PC-3 (cell line): ENCODE measurements around the gene CYP4F2. TPM values are rescaled to one million over a fixed set of nuclear protein-coding genes. Genes with fewer than 3 reads are reported as not detected.

Experiments
- ATAC-seq: fragments of 200-7000 bp; cut with Tn5 transposase; 2 replicates; pipeline ENCODE4 v1.9.1; 2020; ENCODE audit warnings: mild to moderate bottlenecking, moderate library complexity
- BruUV-seq: library from RNA; stranded (reverse); fragments of 400-500 nt; replicated peaks from 2 replicates; lab custom pipeline; 2021; lab: Mats Ljungman, UMichigan
- CTCF ChIA-PET: fragments of 300-600 bp; sonication (Branson Sonifier 250); formaldehyde crosslinking; loops from one replicate; lab custom pipeline; 2022; ENCODE audit warnings: antibody characterized with exemption; lab: Charles Lee
- POLR2A ChIA-PET: fragments of 300-600 bp; sonication (Branson Sonifier 250); formaldehyde crosslinking; loops from one replicate; lab custom pipeline; 2022; ENCODE audit warnings: antibody characterized with exemption; ENCODE audit not compliant: unreplicated experiment; lab: Charles Lee
- DNase-seq: peaks from one replicate; pipeline ENCODE4 v3.0.0-alpha.2; 2015
- H2AFZ ChIP-seq: fragments of 300-600 bp; sonication (generic); 2 replicates; pipeline ENCODE4 v1.6.0; 2016; ENCODE audit warnings: antibody characterized with exemption, low read length
- H3F3A ChIP-seq: fragments of 300-600 bp; sonication (generic); one replicate; pipeline ENCODE4 v1.6.0; 2017; ENCODE audit warnings: antibody characterized with exemption, low read length, control low read depth, mild to moderate bottlenecking; ENCODE audit not compliant: unreplicated experiment
- H3K27ac ChIP-seq: fragments of 300-600 bp; sonication (generic); 2 replicates; pipeline ENCODE4 v1.5.1; 2016; ENCODE audit warnings: mild to moderate bottlenecking, low read length
- H3K27me3 ChIP-seq: fragments of 300-600 bp; sonication (generic); 2 replicates; pipeline ENCODE4 v1.6.1; 2016; ENCODE audit warnings: low read length, mixed read lengths
- H3K36me3 ChIP-seq: fragments of 300-600 bp; sonication (generic); 2 replicates; pipeline ENCODE4 v1.6.1; 2016; ENCODE audit warnings: low read depth, mixed run types, low read length, mixed read lengths
- H3K4me1 ChIP-seq: fragments of 300-600 bp; sonication (generic); 2 replicates; pipeline ENCODE4 v1.5.1; 2016; ENCODE audit warnings: low read length; ENCODE audit not compliant: insufficient read depth
- H3K4me2 ChIP-seq: fragments of 300-600 bp; sonication (generic); 2 replicates; pipeline ENCODE4 v1.6.0; 2016; ENCODE audit warnings: low read length
- H3K4me3 ChIP-seq: fragments of 300-600 bp; sonication (generic); 2 replicates; pipeline ENCODE4 v1.5.1; 2016; ENCODE audit warnings: mild to moderate bottlenecking, low read length, mixed read lengths
- H3K79me2 ChIP-seq: fragments of 300-600 bp; sonication (generic); 2 replicates; pipeline ENCODE4 v1.6.1; 2017; ENCODE audit warnings: low read length, mixed read lengths
- H3K9ac ChIP-seq: fragments of 300-600 bp; sonication (generic); 2 replicates; pipeline ENCODE4 v1.6.0; 2016; ENCODE audit warnings: mild to moderate bottlenecking, low read length
- H3K9me2 ChIP-seq: fragments of 300-600 bp; sonication (generic); replicated peaks from 2 replicates; pipeline ENCODE4 v1.6.1; 2016; ENCODE audit warnings: mixed run types, low read length, mixed read lengths
- H3K9me3 ChIP-seq: fragments of 300-600 bp; sonication (generic); 2 replicates; pipeline ENCODE4 v1.6.1; 2016; ENCODE audit warnings: low read length, mixed read lengths
- H4K20me1 ChIP-seq: fragments of 300-600 bp; sonication (generic); 2 replicates; pipeline ENCODE4 v1.6.1; 2016; ENCODE audit warnings: low read length, mixed read lengths
- EZH2 ChIP-seq: fragments of 300-600 bp; sonication (generic); IDR thresholded peaks from one replicate; pipeline ENCODE4 v1.6.1; 2017; ENCODE audit warnings: antibody characterized with exemption, mild to moderate bottlenecking, low read length; ENCODE audit not compliant: unreplicated experiment
- EZH2phosphoT487 ChIP-seq: fragments of 300-600 bp; sonication (generic); IDR thresholded peaks from 2 replicates; pipeline ENCODE4 v1.6.1; 2018; ENCODE audit warnings: mild to moderate bottlenecking, antibody characterized with exemption, low read length, borderline replicate concordance
- intact Hi-C: fragments of 100-400 bp; cut with micrococcal nuclease; formaldehyde crosslinking; loops from 2 replicates; pipeline ENCODE4 v1.9.0; 2023
- total RNA-seq: library from RNA; depleted of rRNA; stranded (reverse); fragments of >200 nt; gene quantifications from 2 replicates; pipeline ENCODE4 v1.2.3, GENCODE V29; 2014
- TF ChIP-seq, protein P1 (sequence below): fragments of 300-600 bp; sonication (generic); conservative IDR thresholded peaks from 2 replicates; pipeline ENCODE4 v1.5.1; 2017; ENCODE audit warnings: antibody characterized with exemption, low read depth, mild to moderate bottlenecking, low read length

CYP4F2 gene
- total RNA-seq, 1 experiment from 2014 or later = not detected

DNA sequence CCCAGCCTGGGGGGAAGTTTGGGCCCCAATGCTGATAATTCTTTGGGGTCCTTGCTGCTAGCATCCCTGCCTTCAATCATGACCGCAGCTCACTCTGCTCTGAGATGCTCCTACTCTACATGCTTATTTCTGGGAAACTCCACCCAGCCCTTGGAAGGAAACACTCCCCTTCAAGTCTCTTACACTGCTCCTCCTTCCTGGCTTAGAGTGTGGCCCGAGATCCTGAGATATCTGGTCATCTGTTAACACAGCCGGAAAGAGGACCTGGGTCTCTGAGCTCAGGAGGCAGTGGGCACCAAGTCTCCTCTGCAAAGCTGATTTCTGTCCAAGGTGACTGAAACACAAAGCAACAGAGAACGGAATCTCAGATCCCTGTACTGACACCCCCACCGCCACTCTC is 33.0 kb downstream of the CYP4F2 start:
- H3K9me2 ChIP-seq = no peaks in the 10 kb centered on the region
- no peaks in the 10 kb centered on the region for H3F3A ChIP-seq
- no peak overlapping the region for H3K9ac ChIP-seq
- CTCF ChIA-PET = no interaction called here
- no peaks in the 10 kb centered on the region for H3K79me2 ChIP-seq
- H3K9me3 ChIP-seq = no peaks in the 10 kb centered on the region
- DNase-seq (no peak), ATAC-seq (no peak)
- TF ChIP-seq EZH2phosphoT487 (no peak), EZH2 (no peak)
- TF ChIP-seq, protein P1, sequence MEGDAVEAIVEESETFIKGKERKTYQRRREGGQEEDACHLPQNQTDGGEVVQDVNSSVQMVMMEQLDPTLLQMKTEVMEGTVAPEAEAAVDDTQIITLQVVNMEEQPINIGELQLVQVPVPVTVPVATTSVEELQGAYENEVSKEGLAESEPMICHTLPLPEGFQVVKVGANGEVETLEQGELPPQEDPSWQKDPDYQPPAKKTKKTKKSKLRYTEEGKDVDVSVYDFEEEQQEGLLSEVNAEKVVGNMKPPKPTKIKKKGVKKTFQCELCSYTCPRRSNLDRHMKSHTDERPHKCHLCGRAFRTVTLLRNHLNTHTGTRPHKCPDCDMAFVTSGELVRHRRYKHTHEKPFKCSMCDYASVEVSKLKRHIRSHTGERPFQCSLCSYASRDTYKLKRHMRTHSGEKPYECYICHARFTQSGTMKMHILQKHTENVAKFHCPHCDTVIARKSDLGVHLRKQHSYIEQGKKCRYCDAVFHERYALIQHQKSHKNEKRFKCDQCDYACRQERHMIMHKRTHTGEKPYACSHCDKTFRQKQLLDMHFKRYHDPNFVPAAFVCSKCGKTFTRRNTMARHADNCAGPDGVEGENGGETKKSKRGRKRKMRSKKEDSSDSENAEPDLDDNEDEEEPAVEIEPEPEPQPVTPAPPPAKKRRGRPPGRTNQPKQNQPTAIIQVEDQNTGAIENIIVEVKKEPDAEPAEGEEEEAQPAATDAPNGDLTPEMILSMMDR = no peak
- H3K4me3 ChIP-seq = no peak overlapping the region
- H2AFZ ChIP-seq = no peak overlapping the region
- no peak overlapping the region for H3K4me2 ChIP-seq
- H3K27ac ChIP-seq = no peak overlapping the region
- H3K4me1 ChIP-seq = no peaks in the 10 kb centered on the region
- H3K27me3 ChIP-seq = no peaks in the 10 kb centered on the region; the same call in 1 of the 2 replicates
- BruUV-seq = no TSS peak
- no peaks in the 10 kb centered on the region for H3K36me3 ChIP-seq
- intact Hi-C loops = no loop called here
- POLR2A ChIA-PET = no interaction called here
- H4K20me1 ChIP-seq = no peaks in the 10 kb centered on the region

DNA sequence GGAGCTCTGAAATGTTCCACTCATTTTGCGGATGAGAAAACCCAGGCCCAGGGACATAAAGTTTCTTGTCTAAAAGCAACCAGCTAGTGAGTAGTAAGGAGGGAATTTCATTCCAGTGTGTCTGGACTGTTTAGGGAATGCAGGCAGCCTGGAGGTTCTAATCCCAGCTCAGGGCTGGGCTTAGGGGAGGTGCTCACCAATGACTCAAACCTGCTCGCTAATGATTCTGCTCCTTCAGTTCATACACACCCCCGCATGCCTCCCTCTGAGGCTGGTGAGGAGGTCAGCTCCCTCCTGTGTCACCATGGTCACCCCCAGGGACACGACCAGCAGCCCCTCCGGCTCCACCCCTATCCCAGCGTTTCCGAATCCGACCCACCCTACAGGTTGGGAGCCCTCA is 34.6 kb downstream of the CYP4F2 start:
- TF ChIP-seq EZH2phosphoT487 (no peak), EZH2 (no peak)
- TF ChIP-seq, protein P1 = no peak
- no peak overlapping the region for H3K4me2 ChIP-seq
- no peaks in the 10 kb centered on the region for H3K79me2 ChIP-seq
- ATAC-seq (no peak), DNase-seq (no peak)
- ChIA-PET CTCF (no interaction called here), POLR2A (no interaction called here)
- no peak overlapping the region for H3K27ac ChIP-seq
- H3K4me3 ChIP-seq = no peak overlapping the region
- peaks cover 3% of the 10 kb centered on the region; the same call in 1 of the 2 replicates for H3K27me3 ChIP-seq
- no peak overlapping the region for H3K9ac ChIP-seq
- H3K9me3 ChIP-seq = no peaks in the 10 kb centered on the region
- H3K9me2 ChIP-seq = no peaks in the 10 kb centered on the region
- no peak overlapping the region for H2AFZ ChIP-seq
- BruUV-seq = no TSS peak
- H3K4me1 ChIP-seq = no peaks in the 10 kb centered on the region
- no peaks in the 10 kb centered on the region for H4K20me1 ChIP-seq
- intact Hi-C loops = no loop called here
- no peaks in the 10 kb centered on the region for H3F3A ChIP-seq
- H3K36me3 ChIP-seq = no peaks in the 10 kb centered on the region

DNA sequence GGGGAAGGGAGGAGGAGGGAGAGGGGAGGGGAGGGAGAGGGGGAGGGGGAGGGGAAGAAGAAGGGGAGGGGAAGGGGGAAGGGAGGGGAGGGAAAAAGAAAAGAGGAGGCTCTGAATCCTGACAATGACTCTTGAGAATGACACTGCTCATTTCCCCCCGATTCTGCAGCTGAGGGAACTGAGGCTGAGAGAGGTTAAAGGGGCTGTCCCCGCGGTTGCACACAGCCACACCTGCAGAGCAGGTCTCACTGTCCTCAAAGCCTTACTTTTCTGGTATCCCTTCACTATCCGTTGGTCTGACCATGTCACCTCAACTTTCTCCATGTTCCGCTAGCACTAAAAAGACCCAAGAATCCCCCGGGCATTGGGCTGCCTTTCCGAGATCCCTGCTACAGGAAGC is 35.4 kb downstream of the CYP4F2 start:
- BruUV-seq = no TSS peak
- intact Hi-C loops = no loop called here
- no peak for ATAC-seq

More for the DNA sequence above, 35.4 kb downstream of the CYP4F2 start:
- Histone ChIP-seq H3K27me3 (peaks cover 3% of the 10 kb centered on the region; the same call in 1 of the 2 replicates), H3K36me3 (no peaks in the 10 kb centered on the region), H3K9me2 (no peaks in the 10 kb centered on the region), H3K9ac (no peak overlapping the region), H3K9me3 (no peaks in the 10 kb centered on the region), H2AFZ (no peak overlapping the region), H3F3A (no peaks in the 10 kb centered on the region), H3K4me3 (no peak overlapping the region), H3K4me1 (no peaks in the 10 kb centered on the region), H3K27ac (no peak overlapping the region), H3K4me2 (no peak overlapping the region), H3K79me2 (no peaks in the 10 kb centered on the region), H4K20me1 (no peaks in the 10 kb centered on the region)
- DNase-seq = no peak
- POLR2A ChIA-PET = no interaction called here
- CTCF ChIA-PET = no interaction called here
- TF ChIP-seq EZH2phosphoT487 = no peak
- no peak for TF ChIP-seq EZH2
- TF ChIP-seq, protein P1 = no peak
